Pulmonary artery endothelial cell (primary cell): ENCODE data around the gene RIOK3. TPM values are rescaled to one million over a fixed set of nuclear protein-coding genes. Genes with fewer than 3 reads are reported as not detected.
"Not testable (repeated sequence)": the region's sequence is repeated elsewhere in the genome, so short reads cannot be mapped to it uniquely, and the experiment has no call there.

Experiments used
- DNase-seq: peaks from one replicate; pipeline ENCODE4 v3.0.0-alpha.2; 2011; ENCODE audit warnings: low read depth, low spot score
- total RNA-seq: library from RNA; depleted of rRNA; stranded (reverse); fragments of >200 nt; gene quantifications from 2 replicates; pipeline ENCODE4 v1.2.3, GENCODE V29; 2014

Gene RIOK3
- total RNA-seq, 1 donor from 2014 or later, result 58.6 TPM

- no peak for DNase-seq
Measured at GRCh38 chr18:23495723-23496440, 42.8 kb downstream of the RIOK3 start.

GRCh38 chr18:23498117-23498516, 45.0 kb downstream of the RIOK3 start:
- DNase-seq, result no peak

- DNase-seq, result no peak
Measured at GRCh38 chr18:23498877-23499276, 45.8 kb downstream of the RIOK3 start.

- no peak for DNase-seq
Measured at GRCh38 chr18:23499291-23499781, 46.2 kb downstream of the RIOK3 start.

GRCh38 chr18:23501626-23502025, 48.5 kb downstream of the RIOK3 start:
- no peak for DNase-seq

GRCh38 chr18:23502516-23503037, 49.5 kb downstream of the RIOK3 start:
- no peak for DNase-seq

GRCh38 chr18:23503038-23503962, 50.2 kb downstream of the RIOK3 start, which contains the start of gene RMC1:
TSS of gene RMC1 (plus strand) at chr18:23503511. CDS start at chr18:23503619, 108 bp downstream.
- DNase-seq, result peak; percentile 78

GRCh38 chr18:23503963-23504344, 50.9 kb downstream of the RIOK3 start:
- DNase-seq, result no peak

GRCh38 chr18:23504720-23505119, 51.6 kb downstream of the RIOK3 start:
- no peak for DNase-seq

- no peak for DNase-seq
Measured at GRCh38 chr18:23506393-23506792, 53.3 kb downstream of the RIOK3 start.

GRCh38 chr18:23510923-23511322, 57.8 kb downstream of the RIOK3 start:
- DNase-seq, result not testable (repeated sequence)

- not testable (repeated sequence) for DNase-seq
Measured at GRCh38 chr18:23512216-23512615, 59.1 kb downstream of the RIOK3 start.

GRCh38 chr18:23512641-23513040, 59.6 kb downstream of the RIOK3 start:
- DNase-seq, result no peak

- no peak for DNase-seq
Measured at GRCh38 chr18:23515911-23516546, 62.9 kb downstream of the RIOK3 start.

- peak; percentile 43 for DNase-seq
Measured at GRCh38 chr18:23519734-23520133, 66.6 kb downstream of the RIOK3 start.

- no peak for DNase-seq
Measured at GRCh38 chr18:23521271-23521670, 68.2 kb downstream of the RIOK3 start.

- no peak for DNase-seq
Measured at GRCh38 chr18:23521907-23522306, 68.8 kb downstream of the RIOK3 start.

- DNase-seq, result no peak
Measured at GRCh38 chr18:23523429-23524212, 70.5 kb downstream of the RIOK3 start.

- no peak for DNase-seq
Measured at GRCh38 chr18:23524213-23524707, 71.2 kb downstream of the RIOK3 start.

- no peak for DNase-seq
Measured at GRCh38 chr18:23526501-23527063, 73.5 kb downstream of the RIOK3 start.
